ENCODE data around the gene SCRT2. TPM values are rescaled to one million over a fixed set of nuclear protein-coding genes. Genes with fewer than 3 reads are reported as not detected.

The SCRT2 gene
- total RNA-seq, 4 donors from 2014 or later, result not detected

GRCh38 chr20:668638-669037 lies 7.0 kb downstream of the SCRT2 start:
- H3K27me3 ChIP-seq, result peaks cover 0 to 93% of the 10 kb centered on the region in 2 donors
- peaks cover 0 to 2% (median 0%) of the 10 kb centered on the region in 4 donors for H3K4me1 ChIP-seq
- no peak overlapping the region for H3K27ac ChIP-seq
- no peak for DNase-seq (ENCODE audit: low spot score in 2 of 2)
- no peaks in the 10 kb centered on the region for H3K36me3 ChIP-seq
- WGBS, 2 donors, result 56 to 60% methylated on average over 3 of the region's 3 CpGs
- no peak overlapping the region for H3K4me3 ChIP-seq
- H3K9me3 ChIP-seq, result no peaks in the 10 kb centered on the region
- TF ChIP-seq CTCF (IDR thresholded peaks at IDR 0.05), result no peak
- no peak for TF ChIP-seq EP300 (IDR thresholded peaks at IDR 0.05)
- no peak for TF ChIP-seq POLR2A (IDR thresholded peaks at IDR 0.05)

GRCh38 chr20:668050-668449 lies 7.6 kb downstream of the SCRT2 start:
- Histone ChIP-seq H3K27ac (no peak overlapping the region), H3K27me3 (peaks cover 0 to 93% of the 10 kb centered on the region in 2 donors), H3K4me3 (no peak overlapping the region), H3K4me1 (peaks cover 0 to 5% (median 0%) of the 10 kb centered on the region in 4 donors), H3K9me3 (no peaks in the 10 kb centered on the region), H3K36me3 (no peaks in the 10 kb centered on the region)
- no peak for DNase-seq (ENCODE audit: low spot score in 2 of 2)
- TF ChIP-seq EP300 (IDR thresholded peaks at IDR 0.05), result no peak
- TF ChIP-seq POLR2A (IDR thresholded peaks at IDR 0.05), result no peak
- no peak for TF ChIP-seq CTCF (IDR thresholded peaks at IDR 0.05)

GRCh38 chr20:667351-668034 lies 8.1 kb downstream of the SCRT2 start:
- Histone ChIP-seq H3K36me3 (no peaks in the 10 kb centered on the region), H3K4me3 (no peak overlapping the region), H3K27me3 (peaks cover 0 to 93% of the 10 kb centered on the region in 2 donors), H3K9me3 (no peaks in the 10 kb centered on the region), H3K4me1 (peaks cover 0 to 6% (median 0%) of the 10 kb centered on the region in 4 donors), H3K27ac (no peak overlapping the region)
- DNase-seq (ENCODE audit: low spot score in 2 of 2), result peak; percentile 35 to 56
- TF ChIP-seq CTCF (IDR thresholded peaks at IDR 0.05) (peak; percentile 47 to 63 (median 51)), POLR2A (IDR thresholded peaks at IDR 0.05) (no peak)
- 29 to 37% methylated on average over 9 of the region's 9 CpGs for WGBS, 2 donors

GRCh38 chr20:666877-667276 lies 8.7 kb downstream of the SCRT2 start:
- Histone ChIP-seq H3K4me1 (peaks cover 0 to 12% (median 0%) of the 10 kb centered on the region in 4 donors), H3K27me3 (peaks cover 0 to 93% of the 10 kb centered on the region in 2 donors), H3K9me3 (no peaks in the 10 kb centered on the region), H3K4me3 (no peak overlapping the region), H3K36me3 (no peaks in the 10 kb centered on the region), H3K27ac (no peak overlapping the region)
- WGBS, 2 donors, result 44 to 57% methylated on average over 4 of the region's 4 CpGs
- no peak for DNase-seq (ENCODE audit: low spot score in 2 of 2)
- TF ChIP-seq POLR2A (IDR thresholded peaks at IDR 0.05), result no peak
- TF ChIP-seq EP300 (IDR thresholded peaks at IDR 0.05), result no peak
- no peak for TF ChIP-seq CTCF (IDR thresholded peaks at IDR 0.05)

- no peak overlapping the region for H3K4me3 ChIP-seq
- H3K27me3 ChIP-seq, result peaks cover 0 to 89% of the 10 kb centered on the region in 2 donors
- no peaks in the 10 kb centered on the region for H3K36me3 ChIP-seq
- H3K4me1 ChIP-seq, result peaks cover 0 to 17% (median 0%) of the 10 kb centered on the region in 4 donors
- TF ChIP-seq POLR2A (IDR thresholded peaks at IDR 0.05), result no peak
- no peak for TF ChIP-seq EP300 (IDR thresholded peaks at IDR 0.05)
- TF ChIP-seq CTCF (IDR thresholded peaks at IDR 0.05), result no peak
- no peak overlapping the region for H3K27ac ChIP-seq
- H3K9me3 ChIP-seq, result no peaks in the 10 kb centered on the region
- no peak for DNase-seq (ENCODE audit: low spot score in 2 of 2)
- WGBS, 2 donors, result 48 to 60% methylated on average over 2 to 5 of the region's 6 CpGs
Observed at GRCh38 chr20:665276-665675, 10.3 kb downstream of the SCRT2 start.
